CD8-positive, alpha-beta memory T cell (primary cell): ENCODE data around the gene GBP4. TPM values are rescaled to one million over a fixed set of nuclear protein-coding genes. Genes with fewer than 3 reads are reported as not detected.
"Not testable (repeated sequence)": the region's sequence is repeated elsewhere in the genome, so short reads cannot be mapped to it uniquely, and the experiment has no call there.

Experiments
- CTCF ChIA-PET: fragments of 350-600 bp; sonication (Branson Sonifier 250); formaldehyde crosslinking; loops from one replicate; lab custom pipeline; 2021; ENCODE audit warnings: antibody characterized with exemption; lab: Charles Lee
- POLR2A ChIA-PET: fragments of 350-600 bp; sonication (Branson Sonifier 250); formaldehyde crosslinking; loops from one replicate; lab custom pipeline; 2021; ENCODE audit warnings: antibody characterized with exemption; lab: Charles Lee
- DNase-seq, 5 donors: peaks; one replicate each; pipeline versions ENCODE4 v3.0.0 to v3.0.0-alpha.2; 2020 to 2022; ENCODE audit warnings: mixed read lengths in 1 of 5
- H3K27ac ChIP-seq: one replicate; pipeline ENCODE4 v1.7.0; 2013; ENCODE audit warnings: low read depth, mild to moderate bottlenecking, low read length, moderate library complexity
- H3K27me3 ChIP-seq: 2 replicates; pipeline ENCODE4 v1.7.0; 2013; ENCODE audit warnings: low read length, mild to moderate bottlenecking; ENCODE audit not compliant: insufficient read depth, poor library complexity, severe bottlenecking
- H3K36me3 ChIP-seq: 2 replicates; pipeline ENCODE4 v1.7.0; 2013; ENCODE audit warnings: mild to moderate bottlenecking, low read length, moderate library complexity; ENCODE audit not compliant: insufficient read depth
- H3K4me1 ChIP-seq: 2 replicates; pipeline ENCODE4 v1.7.0; 2013; ENCODE audit warnings: mild to moderate bottlenecking, low read length, moderate library complexity; ENCODE audit not compliant: insufficient read depth
- H3K4me3 ChIP-seq: 2 replicates; pipeline ENCODE4 v1.7.0; 2013; ENCODE audit warnings: mild to moderate bottlenecking, low read length
- H3K9me3 ChIP-seq: 2 replicates; pipeline ENCODE4 v1.7.0; 2013; ENCODE audit warnings: mild to moderate bottlenecking, low read length
- H3K27ac Mint-ChIP-seq, 8 donors: one replicate each; pipeline ENCODE4 v1.8.0; 2020 to 2021; ENCODE audit warnings: mixed read lengths in 8 of 8, mild to moderate bottlenecking in 6 of 8, inconsistent platforms in 3 of 8, moderate library complexity in 3 of 8
- H3K27me3 Mint-ChIP-seq, 2 donors: one replicate each; pipeline ENCODE4 v1.8.0; 2020 to 2021; ENCODE audit warnings: mixed read lengths in 2 of 2, mild to moderate bottlenecking in 1 of 2, moderate library complexity in 1 of 2
- H3K36me3 Mint-ChIP-seq, 3 donors: one replicate each; pipeline ENCODE4 v1.8.0; 2020 to 2021; ENCODE audit warnings: mixed read lengths in 3 of 3, inconsistent platforms in 1 of 3, mild to moderate bottlenecking in 1 of 3
- H3K4me1 Mint-ChIP-seq, 3 donors: one replicate each; pipeline ENCODE4 v1.8.0; 2020 to 2021; ENCODE audit warnings: mixed read lengths in 3 of 3, inconsistent platforms in 1 of 3, mild to moderate bottlenecking in 1 of 3
- H3K4me3 Mint-ChIP-seq, 7 donors: one replicate each; pipeline ENCODE4 v1.8.0; 2020 to 2021; ENCODE audit warnings: mixed read lengths in 7 of 7, mild to moderate bottlenecking in 6 of 7, moderate library complexity in 4 of 7, inconsistent platforms in 2 of 7
- H3K9me3 Mint-ChIP-seq, 5 donors: one replicate each; pipeline ENCODE4 v1.8.0; 2020 to 2022; ENCODE audit warnings: mixed read lengths in 5 of 5, mild to moderate bottlenecking in 3 of 5, moderate library complexity in 2 of 5, inconsistent platforms in 1 of 5
- polyA plus RNA-seq: library from polyadenylated mRNA; unstranded; fragments of 300-500 nt; fragmentation: Illumina TruSeq; gene quantifications from one replicate; pipeline ENCODE4 v1.2.3, GENCODE V29; 2021
- total RNA-seq, 2 experiments: library from RNA; stranded (reverse); gene quantifications; one replicate each; pipeline ENCODE4 v1.2.3, GENCODE V29; 2021

The GBP4 gene, protein sequence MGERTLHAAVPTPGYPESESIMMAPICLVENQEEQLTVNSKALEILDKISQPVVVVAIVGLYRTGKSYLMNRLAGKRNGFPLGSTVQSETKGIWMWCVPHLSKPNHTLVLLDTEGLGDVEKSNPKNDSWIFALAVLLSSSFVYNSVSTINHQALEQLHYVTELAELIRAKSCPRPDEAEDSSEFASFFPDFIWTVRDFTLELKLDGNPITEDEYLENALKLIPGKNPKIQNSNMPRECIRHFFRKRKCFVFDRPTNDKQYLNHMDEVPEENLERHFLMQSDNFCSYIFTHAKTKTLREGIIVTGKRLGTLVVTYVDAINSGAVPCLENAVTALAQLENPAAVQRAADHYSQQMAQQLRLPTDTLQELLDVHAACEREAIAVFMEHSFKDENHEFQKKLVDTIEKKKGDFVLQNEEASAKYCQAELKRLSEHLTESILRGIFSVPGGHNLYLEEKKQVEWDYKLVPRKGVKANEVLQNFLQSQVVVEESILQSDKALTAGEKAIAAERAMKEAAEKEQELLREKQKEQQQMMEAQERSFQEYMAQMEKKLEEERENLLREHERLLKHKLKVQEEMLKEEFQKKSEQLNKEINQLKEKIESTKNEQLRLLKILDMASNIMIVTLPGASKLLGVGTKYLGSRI
- 10 to 100 TPM; 24.2 to 26.6 TPM for total RNA-seq
- 48.3 TPM for polyA plus RNA-seq

DNA sequence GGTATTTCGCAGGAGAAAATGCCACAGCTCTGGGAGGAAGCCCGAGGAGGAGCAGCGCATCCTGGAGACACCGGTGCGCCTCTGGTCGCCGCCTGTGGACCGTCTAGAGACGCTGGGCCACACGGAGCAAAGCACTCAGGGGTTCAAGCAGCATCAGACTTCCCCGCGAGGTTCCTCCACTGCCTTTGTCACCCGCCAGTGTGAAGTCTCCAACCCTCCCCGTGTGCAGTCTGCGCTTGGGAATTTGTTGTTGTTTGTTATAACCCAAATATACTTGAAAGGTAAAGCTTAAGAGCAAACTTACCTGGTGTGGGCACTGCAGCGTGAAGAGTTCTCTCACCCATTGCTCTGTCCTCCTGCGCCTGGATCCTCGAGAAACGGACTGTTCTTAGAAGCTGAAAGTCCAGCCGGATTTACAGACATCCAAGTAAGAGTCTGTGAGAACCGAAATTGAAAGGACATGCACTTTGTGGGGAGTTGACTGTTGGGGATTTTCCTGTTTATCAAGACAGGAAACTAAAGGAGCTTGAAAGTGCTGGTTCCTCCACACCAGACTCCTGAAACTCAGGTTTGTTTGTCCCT is at the start of gene GBP4:
TSS of gene GBP4 (minus strand) at position 452 of the 582 bp plus-strand sequence. CDS start at position 344, 108 bp downstream.
- H3K4me3 ChIP-seq = peak within 1 kb of the TSS; percentile 95
- H3K4me1 ChIP-seq = peaks cover 59% of the 10 kb centered on the region
- no peaks in the 10 kb centered on the region for H3K9me3 ChIP-seq
- no peaks in the 10 kb centered on the region for H3K36me3 ChIP-seq
- DNase-seq = peak; percentile 28 to 61 (median 47)
- H3K4me3 Mint-ChIP-seq = peak within 1 kb of the TSS; percentile 94 to 99 (median 98)
- H3K9me3 Mint-ChIP-seq = peaks cover 0 to 4% (median 2%) of the 10 kb centered on the region in 5 donors
- H3K4me1 Mint-ChIP-seq = peaks cover 82 to 86% (median 83%) of the 10 kb centered on the region in 3 donors
- CTCF ChIA-PET = interaction anchor here (1.0 to 3.2 kb wide), 10 partner anchors 8 to 224 kb away, joined by 3 to 14 read pairs (median 4); partner anchors contain the start of gene GBP5
- H3K27me3 ChIP-seq = no peaks in the 10 kb centered on the region
- H3K36me3 Mint-ChIP-seq = peaks cover 22 to 69% (median 35%) of the 10 kb centered on the region in 3 donors
- peak within 1 kb of the TSS; percentile 92 to 98 (median 98) for H3K27ac Mint-ChIP-seq
- POLR2A ChIA-PET = interaction anchor here (0.6 to 1.8 kb wide), 3 partner anchors 74 to 160 kb away, joined by 3 read pairs; no protein-coding TSS in a partner anchor
- peak within 1 kb of the TSS; percentile 83 for H3K27ac ChIP-seq
- H3K27me3 Mint-ChIP-seq = no peaks in the 10 kb centered on the region

DNA sequence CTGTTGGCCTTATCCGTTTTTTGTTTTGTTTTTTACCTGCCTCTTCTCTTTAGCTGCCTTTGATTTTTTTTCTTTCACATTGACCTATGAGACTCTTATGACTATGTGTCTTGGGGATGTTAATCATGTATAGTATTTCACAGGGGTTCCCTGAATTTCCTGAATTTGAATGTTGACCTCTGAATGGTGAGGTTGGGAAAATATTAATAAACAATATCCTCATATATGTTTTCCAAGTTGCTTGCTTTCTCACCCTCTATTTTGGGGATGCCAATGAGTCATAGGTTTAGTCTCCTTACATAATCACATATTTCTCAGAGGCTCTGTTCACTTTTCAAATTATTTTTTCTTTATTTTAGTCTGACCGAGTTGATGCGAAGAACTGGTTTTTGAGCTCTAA is 44.3 kb upstream of the GBP4 start:
- DNase-seq = no peak
- CTCF ChIA-PET = no interaction called here
- Histone ChIP-seq H3K4me3 (no peak overlapping the region), H3K27me3 (no peaks in the 10 kb centered on the region), H3K36me3 (no peaks in the 10 kb centered on the region), H3K4me1 (peaks cover 7% of the 10 kb centered on the region), H3K9me3 (no peaks in the 10 kb centered on the region), H3K27ac (no peak overlapping the region)
- Mint-ChIP-seq H3K36me3 (peaks cover 19 to 88% (median 40%) of the 10 kb centered on the region in 3 donors), H3K27me3 (no peaks in the 10 kb centered on the region), H3K9me3 (peaks cover 8 to 51% (median 21%) of the 10 kb centered on the region in 5 donors), H3K27ac (no peak overlapping the region), H3K4me3 (no peak overlapping the region), H3K4me1 (peaks cover 20 to 40% (median 23%) of the 10 kb centered on the region in 3 donors)
- POLR2A ChIA-PET = no interaction called here

DNA sequence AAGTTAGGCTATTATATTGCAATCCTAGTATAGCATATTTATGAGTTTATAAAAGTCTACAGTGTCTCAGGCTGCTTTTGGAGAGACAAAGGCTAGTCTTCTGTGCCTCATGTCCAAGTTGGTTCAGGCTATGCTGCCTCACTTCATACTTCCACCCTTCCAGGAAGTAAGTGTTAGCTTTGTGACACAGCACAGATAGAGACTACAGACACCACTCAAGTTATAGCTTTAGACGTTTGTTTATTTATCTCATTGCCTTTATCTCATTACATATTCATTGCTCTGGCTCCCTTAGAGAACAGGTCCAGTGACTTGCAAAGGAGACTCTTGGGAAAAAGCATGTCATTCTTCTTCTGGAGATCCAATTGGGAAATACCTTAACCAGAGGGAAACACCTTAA is 22.6 kb upstream of the GBP4 start:
- DNase-seq = no peak
- no peak overlapping the region for H3K27ac Mint-ChIP-seq
- Histone ChIP-seq H3K36me3 (no peaks in the 10 kb centered on the region), H3K4me1 (no peaks in the 10 kb centered on the region), H3K9me3 (no peaks in the 10 kb centered on the region), H3K27me3 (no peaks in the 10 kb centered on the region), H3K27ac (no peak overlapping the region), H3K4me3 (no peak overlapping the region)
- no peaks in the 10 kb centered on the region for H3K27me3 Mint-ChIP-seq
- no peak overlapping the region for H3K4me3 Mint-ChIP-seq
- CTCF ChIA-PET = interaction anchor here (1.0 kb wide), 1 partner anchor 103 kb away, joined by 4 read pairs; no protein-coding TSS in a partner anchor
- peaks cover 5 to 57% (median 17%) of the 10 kb centered on the region in 3 donors for H3K36me3 Mint-ChIP-seq
- POLR2A ChIA-PET = no interaction called here
- peaks cover 3 to 19% (median 6%) of the 10 kb centered on the region in 3 donors for H3K4me1 Mint-ChIP-seq
- H3K9me3 Mint-ChIP-seq = peaks cover 6 to 19% (median 16%) of the 10 kb centered on the region in 5 donors

DNA sequence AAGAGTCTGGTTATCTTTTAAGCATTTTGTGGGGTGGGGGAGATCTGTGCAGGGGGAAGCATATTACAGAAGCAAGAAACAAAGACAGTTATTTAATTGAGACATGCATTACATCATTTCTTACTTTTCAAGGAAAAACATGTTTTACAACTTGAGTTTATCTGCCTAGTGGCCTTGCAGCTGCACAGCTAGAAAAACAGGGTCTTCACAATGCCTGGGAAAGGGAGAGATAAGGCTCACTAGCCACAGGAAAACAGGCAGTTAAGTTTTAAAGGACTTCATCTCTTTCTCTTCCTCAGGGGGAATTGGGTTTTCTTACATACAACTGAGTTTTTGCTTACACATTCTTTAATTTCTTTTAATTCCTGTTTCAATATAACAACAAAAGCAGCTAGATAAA is 21.1 kb upstream of the GBP4 start:
- H3K27ac ChIP-seq, H3K4me3 ChIP-seq, CTCF ChIA-PET, H3K27me3 Mint-ChIP-seq, H3K36me3 ChIP-seq, H3K4me3 Mint-ChIP-seq, H3K4me1 ChIP-seq, DNase-seq, H3K27me3 ChIP-seq, H3K9me3 ChIP-seq: not testable (repeated sequence)
- peak overlapping the region in 1 of 8 donors; percentile 61 for H3K27ac Mint-ChIP-seq
- H3K36me3 Mint-ChIP-seq = peaks cover 5 to 46% (median 13%) of the 10 kb centered on the region in 3 donors
- peaks cover 0 to 11% (median 3%) of the 10 kb centered on the region in 5 donors for H3K9me3 Mint-ChIP-seq
- POLR2A ChIA-PET = interaction anchor here (0.6 kb wide), 1 partner anchor 90 kb away, joined by 4 read pairs; no protein-coding TSS in a partner anchor
- H3K4me1 Mint-ChIP-seq = peaks cover 3 to 19% (median 6%) of the 10 kb centered on the region in 3 donors

DNA sequence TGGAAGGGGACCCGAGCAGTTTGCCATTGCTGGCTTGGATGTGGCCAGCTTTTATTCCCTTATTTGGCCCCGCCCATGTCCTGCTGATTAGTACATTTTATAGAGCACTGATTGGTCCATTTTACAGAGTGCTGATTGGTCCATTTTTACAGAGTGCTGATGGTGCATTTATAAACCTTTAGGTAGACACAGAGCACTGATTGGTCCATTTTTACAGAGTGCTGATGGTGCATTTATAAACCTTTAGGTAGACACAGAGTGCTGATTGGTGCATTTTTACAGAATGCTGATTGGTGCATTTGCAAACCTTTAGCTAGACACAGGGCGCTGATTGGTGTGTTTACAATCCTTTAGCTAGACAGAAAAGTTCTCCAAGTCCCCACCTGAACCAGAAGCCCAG is 20.2 kb upstream of the GBP4 start:
- DNase-seq, POLR2A ChIA-PET: not testable (repeated sequence)

DNA sequence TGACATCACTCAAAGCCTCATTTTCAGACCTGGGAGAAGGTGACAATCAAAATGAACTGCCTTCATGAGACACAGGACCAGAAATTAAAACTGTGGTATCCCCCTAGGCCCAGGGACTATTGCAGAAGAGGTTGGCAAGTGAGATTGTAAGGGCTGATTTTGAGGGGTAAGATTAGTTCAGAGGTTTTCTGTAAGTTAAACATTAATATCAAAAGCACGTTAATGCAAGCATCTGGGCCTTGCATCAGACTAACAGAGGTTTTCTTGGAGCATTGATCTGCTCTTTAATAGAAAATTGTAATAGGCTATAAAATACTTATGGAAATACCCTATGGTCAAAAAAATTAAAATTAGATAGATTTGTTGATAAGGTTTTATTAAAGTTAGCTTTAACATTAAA is 14.6 kb upstream of the GBP4 start:
- Histone ChIP-seq H3K36me3 (no peaks in the 10 kb centered on the region), H3K9me3 (no peaks in the 10 kb centered on the region), H3K4me1 (no peaks in the 10 kb centered on the region), H3K27ac (no peak overlapping the region), H3K27me3 (no peaks in the 10 kb centered on the region), H3K4me3 (no peak overlapping the region)
- H3K9me3 Mint-ChIP-seq = peaks cover 0 to 10% (median 5%) of the 10 kb centered on the region in 5 donors
- CTCF ChIA-PET = no interaction called here
- no peaks in the 10 kb centered on the region for H3K27me3 Mint-ChIP-seq
- H3K27ac Mint-ChIP-seq = no peak overlapping the region
- H3K4me3 Mint-ChIP-seq = no peak overlapping the region
- peaks cover 0 to 6% (median 0%) of the 10 kb centered on the region in 3 donors for H3K4me1 Mint-ChIP-seq
- POLR2A ChIA-PET = no interaction called here
- peaks cover 9 to 49% (median 11%) of the 10 kb centered on the region in 3 donors for H3K36me3 Mint-ChIP-seq
- DNase-seq = no peak

More for the DNA sequence above, 20.2 kb upstream of the GBP4 start:
- H3K4me3 Mint-ChIP-seq, H3K9me3 Mint-ChIP-seq, H3K4me1 ChIP-seq, CTCF ChIA-PET, H3K4me3 ChIP-seq, H3K27ac Mint-ChIP-seq, H3K27me3 Mint-ChIP-seq, H3K36me3 ChIP-seq, H3K27me3 ChIP-seq, H3K9me3 ChIP-seq, H3K27ac ChIP-seq: not testable (repeated sequence)
- Mint-ChIP-seq H3K4me1 (peaks cover 3 to 19% (median 6%) of the 10 kb centered on the region in 3 donors), H3K36me3 (peaks cover 5 to 38% (median 15%) of the 10 kb centered on the region in 3 donors)

DNA sequence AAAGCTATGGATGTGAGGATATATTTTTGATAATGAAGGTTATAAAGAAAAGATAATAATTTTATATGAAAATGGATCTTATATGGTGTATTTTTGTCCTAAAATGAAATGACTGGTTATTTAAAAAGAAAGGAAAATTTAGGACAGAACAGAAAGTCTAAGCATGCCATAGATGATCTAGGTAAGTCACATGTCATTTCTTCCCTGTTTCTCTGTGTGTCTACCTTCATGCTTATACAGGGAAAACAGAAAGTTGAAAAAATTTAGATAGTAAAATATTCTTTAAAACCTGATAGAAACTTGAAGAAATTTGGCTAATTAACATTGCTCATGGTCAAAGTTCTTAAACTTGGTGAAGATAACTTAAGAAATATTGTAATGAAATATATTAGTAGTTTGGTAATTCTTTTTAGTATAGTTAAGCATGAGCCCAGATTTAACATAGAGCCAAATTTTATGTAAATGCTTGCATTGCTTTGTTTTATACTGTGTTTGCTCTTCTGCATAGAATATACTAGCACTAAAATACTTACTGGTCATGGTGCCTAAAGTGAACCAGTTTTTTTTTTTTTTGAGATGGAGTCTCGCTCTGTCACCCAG is 12.4 kb upstream of the GBP4 start:
- Mint-ChIP-seq H3K4me3 (no peak overlapping the region), H3K4me1 (peaks cover 0 to 8% (median 4%) of the 10 kb centered on the region in 3 donors), H3K27ac (no peak overlapping the region), H3K9me3 (peaks cover 6 to 12% (median 10%) of the 10 kb centered on the region in 5 donors), H3K27me3 (no peaks in the 10 kb centered on the region), H3K36me3 (peaks cover 8 to 51% (median 14%) of the 10 kb centered on the region in 3 donors)
- no peaks in the 10 kb centered on the region for H3K9me3 ChIP-seq
- no peak overlapping the region for H3K27ac ChIP-seq
- ChIA-PET POLR2A (no interaction called here), CTCF (no interaction called here)
- no peaks in the 10 kb centered on the region for H3K4me1 ChIP-seq
- DNase-seq = no peak
- no peaks in the 10 kb centered on the region for H3K36me3 ChIP-seq
- no peaks in the 10 kb centered on the region for H3K27me3 ChIP-seq
- no peak overlapping the region for H3K4me3 ChIP-seq
